Activated CD4-positive, alpha-beta T cell treated with anti-CD3 and anti-CD28 coated beads for 24 hours (primary cell): Measurements from ENCODE around the gene HOXD4.

Source experiments
- DNase-seq, 2 donors: peaks; one replicate each; pipeline ENCODE4 v3.0.0-alpha.2; 2020; ENCODE audit warnings: low read depth in 2 of 2

HOXD4 gene

GRCh38 chr2:176114120-176114929, 37.0 kb upstream of the HOXD4 start:
- DNase-seq: no peak

GRCh38 chr2:176114930-176115625, 36.3 kb upstream of the HOXD4 start:
- DNase-seq: no peak

GRCh38 chr2:176115883-176116813, 35.2 kb upstream of the HOXD4 start, which contains the start of gene HOXD10:
TSS of gene HOXD10 (plus strand) at chr2:176116778. CDS start at chr2:176116834, 56 bp downstream.
- DNase-seq: no peak

GRCh38 chr2:176117162-176117822, 34.1 kb upstream of the HOXD4 start:
- DNase-seq: no peak

- no peak for DNase-seq
Observed at GRCh38 chr2:176117823-176118371, 33.5 kb upstream of the HOXD4 start.

GRCh38 chr2:176118601-176119339, 32.6 kb upstream of the HOXD4 start:
- DNase-seq: no peak

GRCh38 chr2:176120364-176121189, 30.8 kb upstream of the HOXD4 start:
- no peak for DNase-seq

- DNase-seq: no peak
Observed at GRCh38 chr2:176121190-176122051, 29.9 kb upstream of the HOXD4 start.

- DNase-seq: no peak
Observed at GRCh38 chr2:176122052-176122682, 29.2 kb upstream of the HOXD4 start.

- no peak for DNase-seq
Observed at GRCh38 chr2:176122683-176123410, 28.5 kb upstream of the HOXD4 start, which contains the start of gene HOXD9. TSS of gene HOXD9 (plus strand) at chr2:176122719. CDS start at chr2:176122769, 50 bp downstream.

- DNase-seq: no peak
Observed at GRCh38 chr2:176123411-176124109, 27.8 kb upstream of the HOXD4 start.

- no peak for DNase-seq
Observed at GRCh38 chr2:176124110-176124946, 27.0 kb upstream of the HOXD4 start.

GRCh38 chr2:176124947-176125771, 26.2 kb upstream of the HOXD4 start:
- no peak for DNase-seq

GRCh38 chr2:176125772-176126054, 25.6 kb upstream of the HOXD4 start:
- DNase-seq: no peak
